Ectodermal cell (in vitro differentiated cells): ENCODE results near the gene CCDC24.

Experiments used
- H3K27ac ChIP-seq: 2 replicates; pipeline ENCODE4 v1.7.0; 2013; ENCODE audit warnings: mild to moderate bottlenecking, low read depth, low read length; ENCODE audit not compliant: insufficient read depth, poor library complexity, severe bottlenecking
- H3K27me3 ChIP-seq: 2 replicates; pipeline ENCODE4 v1.7.0; 2013; ENCODE audit warnings: mild to moderate bottlenecking, low read length; ENCODE audit not compliant: insufficient read depth, control insufficient read depth, poor library complexity, severe bottlenecking
- H3K36me3 ChIP-seq: one replicate; pipeline ENCODE4 v1.7.0; 2013; ENCODE audit warnings: low read length; ENCODE audit not compliant: control insufficient read depth, insufficient read depth
- H3K4me1 ChIP-seq: one replicate; pipeline ENCODE4 v1.7.0; 2013; ENCODE audit warnings: low read length; ENCODE audit not compliant: control insufficient read depth, insufficient read depth
- H3K4me3 ChIP-seq: 2 replicates; pipeline ENCODE4 v1.7.0; 2013; ENCODE audit warnings: low read depth, low read length, control low read depth; ENCODE audit not compliant: insufficient read depth
- H3K9me3 ChIP-seq: 2 replicates; pipeline ENCODE4 v1.7.0; 2013; ENCODE audit warnings: mild to moderate bottlenecking, low read length, moderate library complexity; ENCODE audit not compliant: control insufficient read depth
- WGBS, 2 experiments: methylation state at CpG; one replicate each; pipeline ENCODE4 v1.1.7; 2013; ENCODE audit warnings: missing lambda C conversion rate in 2 of 2; 5-methylcytosine and 5-hydroxymethylcytosine counted together

CCDC24 gene

DNA sequence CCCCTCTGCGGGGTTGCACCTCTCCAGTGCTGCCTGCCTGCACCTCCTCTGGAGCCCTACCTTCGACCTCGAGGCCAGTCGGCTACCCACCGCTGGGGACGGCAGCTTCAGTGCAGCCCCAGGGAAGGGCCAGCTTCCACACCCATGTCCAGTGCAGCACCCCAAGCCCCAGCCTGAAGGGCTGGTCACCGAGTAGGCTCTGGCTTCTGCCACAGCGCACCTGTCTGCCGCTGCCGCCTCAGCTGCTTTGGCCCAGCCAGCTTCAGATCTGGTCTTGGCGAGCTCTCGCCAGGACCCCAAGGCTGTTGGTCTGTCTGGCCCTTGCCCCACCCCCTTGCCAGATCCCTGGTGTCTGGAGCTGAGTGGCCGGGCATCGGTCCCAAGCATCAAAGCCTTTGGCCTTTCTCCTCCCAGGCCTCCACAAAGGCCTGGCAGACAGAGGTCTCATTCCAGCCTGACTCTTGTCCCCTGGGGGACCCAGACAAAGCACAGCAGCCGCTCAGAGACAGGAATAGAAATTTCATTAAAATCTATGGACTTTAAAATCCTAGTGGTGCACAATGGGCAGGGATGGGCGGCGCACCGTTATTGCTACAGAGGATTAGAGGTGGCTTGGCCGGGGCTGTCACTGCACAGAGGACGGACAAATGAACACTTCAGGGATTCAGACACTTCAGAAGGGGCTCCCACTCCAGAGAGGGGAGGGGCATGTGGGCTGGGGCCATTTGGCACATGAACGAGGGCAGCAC lies 4.8 kb downstream of the CCDC24 start:
- no peaks in the 10 kb centered on the region for H3K9me3 ChIP-seq
- H3K4me3 ChIP-seq, result no peak overlapping the region
- peaks cover 11% of the 10 kb centered on the region for H3K36me3 ChIP-seq
- H3K27ac ChIP-seq, result peak overlapping the region; percentile 67
- H3K4me1 ChIP-seq, result peaks cover 18% of the 10 kb centered on the region
- 84 to 88% methylated on average over 21 of the region's 21 CpGs for WGBS, 2 experiments
- peaks cover 5% of the 10 kb centered on the region for H3K27me3 ChIP-seq

GRCh38 chr1:43996733-43997115 lies 5.3 kb downstream of the CCDC24 start:
- 87 to 89% methylated on average over 6 of the region's 6 CpGs for WGBS, 2 experiments

DNA sequence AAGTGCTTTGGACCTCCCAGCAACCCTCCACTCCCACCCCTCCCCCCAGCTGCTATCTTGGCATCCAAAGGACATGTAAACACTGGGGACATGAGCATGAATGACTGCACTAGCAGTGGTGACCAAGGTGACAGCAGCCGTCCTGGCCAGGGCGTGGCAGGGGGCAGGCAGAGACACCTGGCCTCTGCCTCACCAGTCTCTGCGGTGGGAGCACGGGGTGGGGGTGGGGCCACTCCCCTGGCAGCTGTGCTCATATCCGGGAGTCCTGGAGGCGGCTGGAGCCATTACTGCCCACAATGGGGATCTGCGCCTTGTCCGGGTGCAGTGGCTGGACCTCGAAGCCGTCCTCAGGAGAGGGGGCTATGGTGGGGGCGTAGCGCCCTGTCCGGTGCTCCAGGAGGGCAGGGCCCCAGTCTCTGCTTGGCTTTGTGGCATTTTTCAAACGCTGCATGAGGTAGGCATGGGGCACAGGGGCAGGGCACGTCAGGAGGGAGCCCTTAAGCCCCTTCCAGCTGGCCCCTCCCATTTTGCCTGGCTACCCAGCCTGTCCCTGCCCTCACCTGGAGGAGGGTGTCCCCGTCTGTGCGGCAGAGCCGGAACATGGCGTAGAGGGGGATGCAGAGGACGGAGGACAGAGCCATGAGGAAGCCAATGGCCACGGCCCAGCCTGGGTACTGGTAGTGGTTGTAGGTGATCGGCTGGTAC lies 6.0 kb downstream of the CCDC24 start:
- H3K9me3 ChIP-seq, result no peaks in the 10 kb centered on the region
- no peak overlapping the region for H3K4me3 ChIP-seq
- H3K27me3 ChIP-seq, result peaks cover 2% of the 10 kb centered on the region
- H3K36me3 ChIP-seq, result peaks cover 11% of the 10 kb centered on the region
- no peak overlapping the region for H3K27ac ChIP-seq
- peaks cover 17% of the 10 kb centered on the region for H3K4me1 ChIP-seq
- WGBS, 2 experiments, result 92 to 93% methylated on average over 22 of the region's 22 CpGs

More at GRCh38 chr1:43996733-43997115, 5.3 kb downstream of the CCDC24 start:
- Histone ChIP-seq H3K36me3 (peaks cover 11% of the 10 kb centered on the region), H3K27me3 (peaks cover 5% of the 10 kb centered on the region), H3K9me3 (no peaks in the 10 kb centered on the region), H3K4me1 (peaks cover 17% of the 10 kb centered on the region), H3K27ac (peak overlapping the region; percentile 67), H3K4me3 (no peak overlapping the region)

DNA sequence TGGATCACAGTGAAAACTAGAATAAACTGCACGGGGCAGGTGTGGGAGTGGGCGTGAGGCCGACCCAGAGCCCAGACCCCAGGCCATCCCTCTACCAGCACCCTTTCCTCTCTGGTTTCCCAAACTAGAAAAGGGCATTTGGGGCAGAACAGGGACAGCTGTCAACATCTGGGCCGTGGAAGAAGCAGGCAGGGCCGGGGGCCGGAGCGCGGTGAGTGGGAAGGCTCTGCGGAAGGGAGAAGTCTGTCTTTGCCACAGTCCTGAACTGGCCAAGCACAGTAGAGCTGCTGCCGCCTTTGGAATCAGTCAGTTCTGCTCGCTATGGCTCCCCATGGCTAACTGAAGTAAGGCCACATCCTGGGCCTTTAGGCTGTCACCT lies 6.6 kb downstream of the CCDC24 start:
- H3K4me1 ChIP-seq, result peaks cover 17% of the 10 kb centered on the region
- no peak overlapping the region for H3K4me3 ChIP-seq
- H3K27ac ChIP-seq, result no peak overlapping the region
- 93 to 95% methylated on average over 11 of the region's 11 CpGs for WGBS, 2 experiments
- no peaks in the 10 kb centered on the region for H3K9me3 ChIP-seq
- H3K27me3 ChIP-seq, result no peaks in the 10 kb centered on the region
- peaks cover 11% of the 10 kb centered on the region for H3K36me3 ChIP-seq

DNA sequence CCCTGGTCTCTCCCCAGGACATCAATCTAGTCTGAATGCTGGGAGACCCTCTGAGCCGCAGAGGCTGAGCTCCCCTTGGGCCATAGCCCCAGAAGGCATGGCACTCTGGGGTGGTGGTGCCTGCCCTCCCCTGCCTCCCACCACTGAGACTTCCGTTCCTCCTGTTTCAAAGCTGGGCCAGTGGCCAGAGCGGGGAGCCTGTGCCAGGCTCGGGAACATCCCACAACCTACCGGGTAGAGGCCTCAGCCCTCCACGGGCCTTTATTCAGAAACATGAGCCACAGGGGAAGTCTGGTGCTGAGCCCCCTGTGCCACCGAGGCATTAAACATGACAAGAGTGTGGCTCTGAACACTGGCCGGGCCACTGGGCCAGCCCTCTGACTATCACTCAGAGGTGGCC lies 8.1 kb downstream of the CCDC24 start:
- peaks cover 17% of the 10 kb centered on the region for H3K4me1 ChIP-seq
- no peaks in the 10 kb centered on the region for H3K27me3 ChIP-seq
- H3K27ac ChIP-seq, result no peak overlapping the region
- H3K9me3 ChIP-seq, result no peaks in the 10 kb centered on the region
- WGBS, 2 experiments, result 94 to 95% methylated on average over 8 of the region's 8 CpGs
- H3K36me3 ChIP-seq, result peaks cover 11% of the 10 kb centered on the region
- H3K4me3 ChIP-seq, result no peak overlapping the region

GRCh38 chr1:44000122-44000665 lies 8.8 kb downstream of the CCDC24 start:
- no peak overlapping the region for H3K27ac ChIP-seq
- WGBS, 2 experiments, result 91% methylated on average over 8 of the region's 8 CpGs
- H3K9me3 ChIP-seq, result no peaks in the 10 kb centered on the region
- no peaks in the 10 kb centered on the region for H3K27me3 ChIP-seq
- no peak overlapping the region for H3K4me3 ChIP-seq
- peaks cover 11% of the 10 kb centered on the region for H3K36me3 ChIP-seq
- H3K4me1 ChIP-seq, result peaks cover 17% of the 10 kb centered on the region

DNA sequence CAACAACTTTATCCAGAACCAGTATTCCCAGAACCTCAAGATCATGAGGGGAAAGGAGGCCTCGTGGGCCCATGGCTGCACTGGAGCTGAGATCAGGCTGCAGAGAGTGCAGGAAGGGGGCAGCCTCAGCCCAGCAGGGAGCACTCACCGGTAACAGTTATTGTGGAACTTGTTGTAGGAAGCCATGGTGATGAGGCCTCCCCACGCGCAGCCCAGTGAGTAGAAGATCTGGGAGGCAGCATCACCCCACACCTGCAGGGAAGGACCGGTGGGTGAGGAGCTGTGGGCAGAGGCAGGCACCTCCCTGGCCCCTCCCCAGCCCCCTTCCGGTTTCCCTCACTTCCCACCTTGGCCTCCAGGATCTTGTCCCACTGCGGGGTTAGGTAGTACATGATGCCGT lies 10.8 kb downstream of the CCDC24 start:
- whole genome bisulfite sequencing, 2 experiments, result 93 to 94% methylated on average over 8 of the region's 8 CpGs
- Histone ChIP-seq H3K36me3 (peaks cover 11% of the 10 kb centered on the region), H3K4me3 (no peak overlapping the region), H3K27ac (no peak overlapping the region), H3K4me1 (peaks cover 4% of the 10 kb centered on the region), H3K9me3 (no peaks in the 10 kb centered on the region), H3K27me3 (no peaks in the 10 kb centered on the region)

DNA sequence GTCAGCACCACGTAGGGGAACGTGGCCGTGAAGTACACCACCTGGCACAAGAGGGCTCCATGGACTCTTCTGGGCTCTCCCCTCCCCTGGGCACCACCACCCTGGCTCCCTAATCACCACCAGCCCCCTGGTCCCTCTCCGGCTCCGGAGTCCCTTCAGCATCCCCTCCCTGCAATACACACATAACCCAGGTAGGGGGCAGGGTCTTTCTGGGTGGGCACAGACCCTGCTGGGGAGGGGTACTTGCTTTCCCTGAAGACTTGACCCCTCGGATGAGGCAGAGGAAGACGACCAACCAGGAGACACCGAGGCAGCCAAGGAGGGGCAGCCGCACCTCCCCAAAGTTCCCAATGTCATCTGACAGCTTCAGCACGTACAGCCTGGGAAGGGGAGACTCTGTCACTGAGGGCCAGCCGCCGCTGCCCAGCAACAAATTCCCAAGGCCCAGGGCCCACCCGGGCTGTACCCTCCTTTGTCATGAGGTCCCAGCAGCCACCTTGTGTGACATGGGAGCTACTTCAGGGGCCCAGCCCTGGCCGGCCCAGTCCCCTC lies 11.3 kb downstream of the CCDC24 start:
- peaks cover 11% of the 10 kb centered on the region for H3K36me3 ChIP-seq
- WGBS, 2 experiments, result 90% methylated on average over 14 of the region's 14 CpGs
- no peaks in the 10 kb centered on the region for H3K27me3 ChIP-seq
- H3K4me3 ChIP-seq, result no peak overlapping the region
- no peaks in the 10 kb centered on the region for H3K4me1 ChIP-seq
- H3K27ac ChIP-seq, result no peak overlapping the region
- no peaks in the 10 kb centered on the region for H3K9me3 ChIP-seq

DNA sequence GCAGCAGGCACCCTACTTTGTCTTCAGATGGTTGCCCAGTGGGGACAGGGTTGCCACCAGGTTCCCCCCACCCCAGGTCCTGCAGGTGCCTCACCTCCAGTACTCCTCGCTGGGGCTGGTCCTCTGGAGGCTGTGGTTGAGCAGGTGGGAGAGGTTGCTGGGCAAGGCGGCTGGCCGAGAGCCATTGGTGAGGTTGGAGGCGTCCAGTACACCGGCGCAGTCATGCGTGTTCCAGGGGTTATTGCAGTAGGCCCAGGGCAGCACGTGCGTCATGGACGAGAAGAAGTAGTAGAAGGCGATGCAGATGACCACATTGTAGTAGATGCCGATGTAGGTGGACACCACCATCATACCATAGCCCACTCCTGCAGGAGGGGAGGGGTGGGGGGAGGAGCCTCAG lies 16.9 kb downstream of the CCDC24 start:
- WGBS, 2 experiments, result 96 to 98% methylated on average over 11 to 12 of the region's 12 CpGs
- Histone ChIP-seq H3K27me3 (no peaks in the 10 kb centered on the region), H3K4me1 (no peaks in the 10 kb centered on the region), H3K9me3 (no peaks in the 10 kb centered on the region), H3K36me3 (no peaks in the 10 kb centered on the region), H3K4me3 (no peak overlapping the region), H3K27ac (no peak overlapping the region)

DNA sequence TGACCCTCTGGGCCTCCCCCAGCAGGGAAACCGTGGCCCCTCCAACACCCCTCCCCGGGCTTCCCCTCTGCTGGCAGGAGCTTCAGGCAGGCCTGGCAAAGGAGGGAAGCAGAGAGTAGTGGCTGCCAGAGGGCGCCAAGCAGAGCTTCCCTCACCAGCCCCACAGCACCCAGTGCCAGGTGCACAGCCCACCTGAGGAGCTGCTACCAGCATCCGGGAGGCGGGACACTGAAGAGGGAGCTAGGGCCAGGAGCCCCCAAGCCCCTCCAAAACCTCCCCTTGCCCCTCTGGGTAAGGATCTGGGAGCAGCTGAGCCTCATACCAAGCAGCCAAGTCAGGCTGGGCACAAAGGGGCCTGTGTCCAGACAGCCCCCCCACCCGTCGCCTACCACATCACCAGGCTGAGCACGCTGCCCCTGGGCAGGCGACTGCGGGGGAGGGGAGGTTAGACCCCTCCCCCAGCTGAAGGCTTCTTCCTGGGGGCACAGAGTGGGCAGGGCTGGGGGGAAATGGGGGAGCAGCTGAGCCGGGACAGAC lies 19.6 kb downstream of the CCDC24 start:
- 91% methylated on average over 11 of the region's 11 CpGs for WGBS, 2 experiments
- H3K27me3 ChIP-seq, result no peaks in the 10 kb centered on the region
- no peaks in the 10 kb centered on the region for H3K9me3 ChIP-seq
- H3K27ac ChIP-seq, result no peak overlapping the region
- H3K36me3 ChIP-seq, result no peaks in the 10 kb centered on the region
- H3K4me1 ChIP-seq, result peaks cover 12% of the 10 kb centered on the region
- H3K4me3 ChIP-seq, result no peak overlapping the region
